MM.1S (cell line): Measurements from ENCODE around the gene FAM163A.

Experiments used
- DNase-seq: peaks from one replicate; pipeline ENCODE4 v3.0.0-alpha.2; 2015
- H2AFZ ChIP-seq: fragments of 300-600 bp; sonication (generic); 2 replicates; pipeline ENCODE4 v1.6.0; 2016; ENCODE audit warnings: antibody characterized with exemption, low read length
- H3F3A ChIP-seq: fragments of 300-600 bp; sonication (generic); 2 replicates; pipeline ENCODE4 v1.6.1; 2016; ENCODE audit warnings: mild to moderate bottlenecking, antibody characterized with exemption, low read length, moderate library complexity, mixed read lengths; ENCODE audit not compliant: insufficient read depth
- H3K27ac ChIP-seq: fragments of 300-600 bp; sonication (generic); 2 replicates; pipeline ENCODE4 v1.5.1; 2016; ENCODE audit warnings: mild to moderate bottlenecking, low read length
- H3K27me3 ChIP-seq: fragments of 300-600 bp; sonication (generic); replicated peaks from 2 replicates; pipeline ENCODE4 v1.6.0; 2016; ENCODE audit warnings: low read length; ENCODE audit not compliant: insufficient read depth
- H3K36me3 ChIP-seq: fragments of 300-600 bp; sonication (generic); replicated peaks from 2 replicates; pipeline ENCODE4 v1.6.1; 2016; ENCODE audit warnings: mild to moderate bottlenecking, low read length, mixed read lengths; ENCODE audit not compliant: insufficient read depth
- H3K4me1 ChIP-seq: fragments of 300-600 bp; sonication (generic); 2 replicates; pipeline ENCODE4 v1.6.1; 2016; ENCODE audit warnings: low read length, mixed read lengths
- H3K4me2 ChIP-seq: fragments of 300-600 bp; sonication (generic); 2 replicates; pipeline ENCODE4 v1.6.0; 2016; ENCODE audit warnings: low read depth, low read length
- H3K4me3 ChIP-seq: fragments of 300-600 bp; sonication (generic); 2 replicates; pipeline ENCODE4 v1.5.1; 2016; ENCODE audit warnings: low read length, mixed read lengths
- H3K79me2 ChIP-seq: fragments of 300-600 bp; sonication (generic); 2 replicates; pipeline ENCODE4 v1.6.1; 2016; ENCODE audit warnings: mixed run types, low read length, mixed read lengths
- H3K9ac ChIP-seq: fragments of 300-600 bp; sonication (generic); 2 replicates; pipeline ENCODE4 v1.6.1; 2016; ENCODE audit warnings: low read length, mixed read lengths
- H3K9me2 ChIP-seq: fragments of 300-600 bp; sonication (generic); replicated peaks from 2 replicates; pipeline ENCODE4 v1.6.1; 2016; ENCODE audit warnings: mild to moderate bottlenecking, low read length, mixed read lengths; ENCODE audit not compliant: insufficient read depth
- H3K9me3 ChIP-seq: fragments of 300-600 bp; sonication (generic); replicated peaks from 2 replicates; pipeline ENCODE4 v1.6.1; 2016; ENCODE audit warnings: mild to moderate bottlenecking, low read length, mixed read lengths; ENCODE audit not compliant: insufficient read depth
- H4K20me1 ChIP-seq: fragments of 300-600 bp; sonication (generic); 2 replicates; pipeline ENCODE4 v1.6.1; 2016; ENCODE audit warnings: mild to moderate bottlenecking, low read length, moderate library complexity, mixed read lengths; ENCODE audit not compliant: insufficient read depth
- EZH2 ChIP-seq: fragments of 300-600 bp; sonication (generic); optimal IDR thresholded peaks from 2 replicates; pipeline ENCODE3; 2017; ENCODE audit warnings: low read depth, mild to moderate bottlenecking, antibody characterized with exemption, low read length, mixed read lengths
- EZH2phosphoT487 ChIP-seq: fragments of 300-600 bp; sonication (generic); IDR thresholded peaks from 2 replicates; pipeline ENCODE4 v1.6.1; 2018; ENCODE audit warnings: antibody characterized with exemption, low read length
- TF ChIP-seq, protein P1 (sequence below): fragments of 300-600 bp; sonication (generic); IDR thresholded peaks from 2 replicates; pipeline ENCODE4 v1.5.1; 2016; ENCODE audit warnings: antibody characterized with exemption, low read length, mixed read lengths

The FAM163A gene

DNA sequence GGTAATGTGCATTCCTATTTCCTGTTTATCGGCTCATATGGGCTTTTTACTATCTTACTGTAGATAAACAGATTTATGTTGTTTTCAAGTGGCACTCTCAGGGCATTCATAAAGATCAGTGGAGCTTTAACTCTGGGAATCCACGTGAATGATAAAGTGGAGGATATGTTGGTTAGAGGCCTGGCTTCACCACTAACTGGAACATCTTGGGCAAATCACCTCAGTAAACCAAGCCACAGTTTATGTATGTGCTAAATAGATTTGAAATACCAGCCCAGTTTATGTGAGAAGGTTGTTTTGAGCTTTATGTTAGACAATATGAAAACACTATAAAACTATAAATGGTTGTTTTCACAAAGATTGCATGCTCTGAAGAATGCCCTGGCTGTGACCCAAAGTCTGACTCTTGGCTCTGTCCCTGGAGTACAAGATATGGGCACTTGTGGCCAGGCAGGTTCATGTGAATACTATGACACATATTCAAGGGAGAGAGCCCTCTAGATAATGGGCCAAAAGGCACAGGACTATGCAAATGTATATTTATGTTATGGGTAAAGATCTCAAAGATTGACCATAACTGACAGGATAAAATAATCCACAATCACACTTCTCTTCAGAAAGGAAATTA is 36.7 kb downstream of the FAM163A start:
- no peak for DNase-seq
- H3F3A ChIP-seq: peaks cover 8% of the 10 kb centered on the region; the same call in 1 of the 2 replicates
- no peaks in the 10 kb centered on the region for H4K20me1 ChIP-seq
- no peak overlapping the region for H3K9ac ChIP-seq
- peak overlapping the region; percentile 41; the same call in 1 of the 2 replicates for H3K4me2 ChIP-seq
- H3K79me2 ChIP-seq: no peaks in the 10 kb centered on the region
- no peak overlapping the region for H2AFZ ChIP-seq
- no peaks in the 10 kb centered on the region for H3K9me3 ChIP-seq
- H3K27ac ChIP-seq: no peak overlapping the region
- H3K4me3 ChIP-seq: no peak overlapping the region
- TF ChIP-seq, protein P1, sequence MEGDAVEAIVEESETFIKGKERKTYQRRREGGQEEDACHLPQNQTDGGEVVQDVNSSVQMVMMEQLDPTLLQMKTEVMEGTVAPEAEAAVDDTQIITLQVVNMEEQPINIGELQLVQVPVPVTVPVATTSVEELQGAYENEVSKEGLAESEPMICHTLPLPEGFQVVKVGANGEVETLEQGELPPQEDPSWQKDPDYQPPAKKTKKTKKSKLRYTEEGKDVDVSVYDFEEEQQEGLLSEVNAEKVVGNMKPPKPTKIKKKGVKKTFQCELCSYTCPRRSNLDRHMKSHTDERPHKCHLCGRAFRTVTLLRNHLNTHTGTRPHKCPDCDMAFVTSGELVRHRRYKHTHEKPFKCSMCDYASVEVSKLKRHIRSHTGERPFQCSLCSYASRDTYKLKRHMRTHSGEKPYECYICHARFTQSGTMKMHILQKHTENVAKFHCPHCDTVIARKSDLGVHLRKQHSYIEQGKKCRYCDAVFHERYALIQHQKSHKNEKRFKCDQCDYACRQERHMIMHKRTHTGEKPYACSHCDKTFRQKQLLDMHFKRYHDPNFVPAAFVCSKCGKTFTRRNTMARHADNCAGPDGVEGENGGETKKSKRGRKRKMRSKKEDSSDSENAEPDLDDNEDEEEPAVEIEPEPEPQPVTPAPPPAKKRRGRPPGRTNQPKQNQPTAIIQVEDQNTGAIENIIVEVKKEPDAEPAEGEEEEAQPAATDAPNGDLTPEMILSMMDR: no peak
- TF ChIP-seq EZH2phosphoT487 (no peak), EZH2 (no peak)
- no peaks in the 10 kb centered on the region for H3K27me3 ChIP-seq
- H3K36me3 ChIP-seq: no peaks in the 10 kb centered on the region
- peaks cover 22% of the 10 kb centered on the region for H3K4me1 ChIP-seq
- no peaks in the 10 kb centered on the region for H3K9me2 ChIP-seq

DNA sequence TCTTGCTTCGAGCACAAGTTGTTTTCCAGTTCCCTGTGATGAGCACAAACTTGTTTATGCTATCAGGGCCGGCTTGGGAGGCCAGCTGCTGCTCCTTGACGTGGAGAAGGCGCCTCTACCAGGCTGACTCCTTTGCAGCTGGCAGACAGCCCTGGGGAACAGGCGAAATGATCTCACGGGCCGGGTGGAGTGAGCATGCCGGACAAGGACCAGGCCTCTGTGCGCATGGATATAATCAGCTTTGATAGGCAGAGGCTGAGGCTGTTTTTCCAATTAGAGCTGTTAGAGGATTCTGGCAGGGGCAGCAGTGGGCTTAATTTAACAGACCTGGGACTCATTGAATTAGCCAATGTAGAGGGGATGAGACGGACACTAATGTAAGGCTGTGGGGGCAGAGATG is 38.9 kb downstream of the FAM163A start:
- Histone ChIP-seq H3K4me1 (peaks cover 12% of the 10 kb centered on the region), H3K9me2 (no peaks in the 10 kb centered on the region), H4K20me1 (no peaks in the 10 kb centered on the region), H3K9me3 (no peaks in the 10 kb centered on the region), H3K9ac (no peak overlapping the region), H3K4me2 (no peak overlapping the region), H3K79me2 (no peaks in the 10 kb centered on the region), H3F3A (0 out of 2 replicates have a peak, but pooled peaks cover 3% of the 10 kb centered on the region), H3K36me3 (no peaks in the 10 kb centered on the region), H2AFZ (no peak overlapping the region), H3K27me3 (no peaks in the 10 kb centered on the region), H3K27ac (no peak overlapping the region), H3K4me3 (no peak overlapping the region)
- TF ChIP-seq EZH2 (no peak), EZH2phosphoT487 (no peak)
- TF ChIP-seq, protein P1: no peak
- DNase-seq: no peak

DNA sequence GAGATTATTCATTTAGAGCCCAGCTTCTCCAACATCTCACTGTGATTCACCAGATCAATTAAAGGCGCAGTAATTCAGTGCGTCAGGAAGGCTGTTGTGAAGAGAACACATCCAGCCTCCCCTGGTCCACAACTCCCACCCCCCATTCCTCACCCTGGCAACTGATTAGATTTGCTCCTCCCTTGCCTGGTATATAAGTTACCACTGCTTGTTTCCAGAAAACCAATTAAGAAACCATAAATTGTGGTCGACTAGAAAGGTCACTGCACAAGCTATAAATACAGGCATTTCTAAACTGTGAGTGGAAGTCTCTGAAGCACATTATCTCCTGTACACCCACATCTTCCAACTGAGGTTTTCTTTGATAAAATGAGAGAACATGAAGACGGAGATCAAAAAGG is 41.9 kb downstream of the FAM163A start:
- Histone ChIP-seq H3F3A (0 out of 2 replicates have a peak, but pooled peaks cover 3% of the 10 kb centered on the region), H3K9me3 (no peaks in the 10 kb centered on the region), H2AFZ (no peak overlapping the region), H3K4me1 (peaks cover 12% of the 10 kb centered on the region), H3K27me3 (no peaks in the 10 kb centered on the region), H3K36me3 (no peaks in the 10 kb centered on the region), H3K9me2 (no peaks in the 10 kb centered on the region), H3K79me2 (no peaks in the 10 kb centered on the region), H4K20me1 (no peaks in the 10 kb centered on the region), H3K4me3 (no peak overlapping the region), H3K27ac (no peak overlapping the region), H3K9ac (no peak overlapping the region), H3K4me2 (no peak overlapping the region)
- DNase-seq: no peak
- TF ChIP-seq EZH2 (no peak), EZH2phosphoT487 (no peak)
- TF ChIP-seq, protein P1: no peak
